Hematopoietic multipotent progenitor cell treated with erythropoietin and hydrocortisone succinate and interleukin-3 and kit ligand, for 6 days (in vitro differentiated cells): ENCODE data around the gene RBM42.

Experiments used
- DNase-seq: peaks from one replicate; pipeline ENCODE4 v3.0.0-alpha.2; 2015

RBM42 gene

GRCh38 chr19:35621708-35622107, 7.1 kb upstream of the RBM42 start:
- no peak for DNase-seq

DNA sequence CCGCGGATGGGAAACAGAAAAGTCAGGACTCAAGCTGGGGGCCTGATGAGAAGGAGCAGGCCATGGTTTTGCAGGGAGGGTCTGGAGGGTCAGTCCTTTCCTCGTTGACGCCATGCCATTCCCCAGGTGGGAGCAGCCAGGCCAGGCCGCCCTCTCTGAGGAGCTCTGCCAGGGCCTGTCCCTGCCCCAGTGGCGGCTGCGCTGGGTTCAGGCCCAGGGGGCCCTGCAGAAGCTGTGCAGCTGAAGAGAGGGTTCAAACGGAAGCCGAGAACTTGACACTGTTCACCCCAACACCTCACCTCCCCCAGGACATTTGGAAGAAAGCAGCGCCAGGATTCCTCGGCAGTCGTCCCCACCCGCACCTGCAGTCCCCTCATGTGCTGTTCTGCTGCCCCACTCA, 6.1 kb upstream of the RBM42 start:
- DNase-seq: no peak

GRCh38 chr19:35623327-35624010, 5.4 kb upstream of the RBM42 start:
- no peak for DNase-seq

DNA sequence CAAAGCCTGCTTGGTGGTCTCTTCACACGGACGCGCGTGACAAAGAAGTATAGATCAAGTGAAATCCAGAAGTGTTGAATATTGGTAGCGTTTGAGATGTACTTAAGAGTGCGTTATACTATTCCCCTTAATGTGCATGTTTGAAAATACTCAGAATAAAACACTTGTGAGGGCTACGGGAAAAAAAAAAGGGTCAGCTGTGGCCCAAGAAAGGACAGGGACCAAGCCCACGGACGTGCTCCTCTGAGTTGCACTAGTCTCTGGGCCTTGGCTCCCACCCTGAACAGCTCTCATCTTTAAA, 622 bp upstream of the RBM42 start:
- no peak for DNase-seq

DNA sequence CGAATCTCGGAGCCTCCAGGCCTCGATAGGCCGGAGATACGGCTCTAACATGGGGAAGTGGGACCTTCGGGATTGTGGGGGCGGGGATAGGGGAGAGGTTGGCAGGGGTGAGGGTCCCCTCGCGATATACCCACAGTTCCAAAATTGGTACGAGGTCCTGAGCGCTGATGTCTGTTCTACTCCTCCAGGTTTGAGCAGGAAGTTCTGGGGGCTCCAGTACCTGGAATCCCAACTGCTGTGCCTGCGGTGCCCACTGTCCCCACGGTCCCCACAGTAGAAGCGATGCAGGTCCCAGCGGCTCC, 447 bp downstream of the RBM42 start:
- DNase-seq: no peak

GRCh38 chr19:35633727-35634440, 5.0 kb downstream of the RBM42 start:
- DNase-seq: no peak

- DNase-seq: no peak
These were observed 7.8 kb downstream of the RBM42 start for GRCh38 chr19:35636651-35637050.

- DNase-seq: no peak
These were observed 8.3 kb downstream of the RBM42 start for GRCh38 chr19:35637165-35637564.

- DNase-seq: no peak
These were observed 10.4 kb downstream of the RBM42 start for GRCh38 chr19:35639321-35639639.

DNA sequence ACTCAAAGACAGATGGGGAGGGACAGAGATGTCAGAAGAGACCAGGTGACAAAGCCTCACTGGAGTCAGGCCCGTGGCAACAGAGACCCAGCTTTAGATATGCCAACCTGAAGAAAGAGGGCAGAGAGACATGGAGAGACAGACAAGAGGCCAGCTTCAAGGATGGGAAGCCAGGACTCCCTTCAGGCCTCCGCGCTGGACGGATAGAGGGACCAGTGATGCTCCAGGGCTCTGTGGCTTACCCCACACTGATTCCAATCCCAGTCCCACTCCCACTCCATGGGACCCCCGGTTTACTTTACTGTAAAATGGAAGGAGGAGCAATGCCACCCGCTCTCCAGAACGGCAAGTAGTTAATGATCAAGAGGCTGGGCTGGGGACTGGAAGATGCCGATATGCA, 11.0 kb downstream of the RBM42 start:
- no peak for DNase-seq

DNA sequence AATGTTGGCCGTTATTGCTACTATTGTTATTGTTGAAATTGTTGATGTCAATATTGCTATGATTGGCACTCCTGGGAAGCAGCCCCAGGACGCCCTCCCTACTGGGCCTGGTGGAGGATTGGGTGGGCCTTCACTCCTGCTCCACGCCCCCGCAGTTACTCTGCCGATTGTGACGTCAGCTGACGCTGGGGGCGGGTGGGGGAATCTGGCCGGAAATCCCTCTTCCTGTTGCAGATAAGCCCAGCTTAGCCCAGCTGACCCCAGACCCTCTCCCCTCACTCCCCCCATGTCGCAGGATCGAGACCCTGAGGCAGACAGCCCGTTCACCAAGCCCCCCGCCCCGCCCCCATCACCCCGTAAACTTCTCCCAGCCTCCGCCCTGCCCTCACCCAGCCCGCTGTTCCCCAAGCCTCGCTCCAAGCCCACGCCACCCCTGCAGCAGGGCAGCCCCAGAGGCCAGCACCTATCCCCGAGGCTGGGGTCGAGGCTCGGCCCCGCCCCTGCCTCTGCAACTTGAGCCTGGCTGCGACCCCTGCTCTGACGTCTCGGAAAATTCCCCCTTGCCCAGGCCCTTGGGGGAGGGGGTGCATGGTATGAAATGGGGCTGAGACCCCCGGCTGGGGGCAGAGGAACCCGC, 12.8 kb downstream of the RBM42 start, which contains the start of gene ETV2:
Gene ETV2 (plus strand): TSS at position 231 of the 637 bp plus-strand sequence. CDS start 716 bp downstream, outside the sequence.
- peak; percentile 73 for DNase-seq

GRCh38 chr19:35642312-35642711, 13.5 kb downstream of the RBM42 start:
- no peak for DNase-seq

GRCh38 chr19:35642798-35643254, 14.0 kb downstream of the RBM42 start:
- DNase-seq: peak; percentile 19

- peak; percentile 91 for DNase-seq
These were observed 14.7 kb downstream of the RBM42 start for GRCh38 chr19:35643255-35644205.

GRCh38 chr19:35644206-35644986, 15.6 kb downstream of the RBM42 start:
- peak; percentile 99 for DNase-seq

DNA sequence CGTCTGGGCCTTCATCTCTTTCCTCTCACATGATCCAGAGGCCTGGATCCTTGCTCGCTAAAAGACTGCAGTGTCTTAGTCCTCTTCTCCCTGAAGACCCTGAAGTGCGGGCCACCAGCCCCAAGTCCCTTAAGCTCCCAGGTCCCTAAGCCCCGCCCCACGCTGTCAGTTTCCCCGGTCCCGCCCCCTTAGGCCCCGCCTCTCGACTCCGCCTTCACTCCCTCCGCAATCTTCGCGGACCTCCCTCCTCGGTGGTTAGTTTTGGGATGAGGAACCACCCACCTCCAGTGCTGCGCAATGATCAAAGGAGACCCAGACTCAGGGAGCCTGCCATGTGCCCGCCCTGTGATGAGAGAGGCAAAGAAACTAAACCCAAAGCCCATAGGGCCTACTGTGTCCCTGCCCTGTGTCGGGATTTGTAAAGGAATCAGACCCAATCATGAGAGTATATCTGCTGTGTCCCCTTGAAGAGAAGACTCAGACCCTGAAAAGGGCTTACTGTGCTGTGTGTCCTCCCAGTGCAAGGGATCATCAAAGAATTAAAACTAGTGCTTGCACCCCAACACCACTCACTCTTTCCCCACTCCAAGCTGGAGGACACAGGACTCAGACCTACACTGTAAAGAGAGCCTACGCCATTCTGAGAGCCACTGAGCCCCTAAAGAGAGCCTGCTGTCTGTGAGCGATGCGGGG, 16.3 kb downstream of the RBM42 start:
- DNase-seq: peak; percentile 94

DNA sequence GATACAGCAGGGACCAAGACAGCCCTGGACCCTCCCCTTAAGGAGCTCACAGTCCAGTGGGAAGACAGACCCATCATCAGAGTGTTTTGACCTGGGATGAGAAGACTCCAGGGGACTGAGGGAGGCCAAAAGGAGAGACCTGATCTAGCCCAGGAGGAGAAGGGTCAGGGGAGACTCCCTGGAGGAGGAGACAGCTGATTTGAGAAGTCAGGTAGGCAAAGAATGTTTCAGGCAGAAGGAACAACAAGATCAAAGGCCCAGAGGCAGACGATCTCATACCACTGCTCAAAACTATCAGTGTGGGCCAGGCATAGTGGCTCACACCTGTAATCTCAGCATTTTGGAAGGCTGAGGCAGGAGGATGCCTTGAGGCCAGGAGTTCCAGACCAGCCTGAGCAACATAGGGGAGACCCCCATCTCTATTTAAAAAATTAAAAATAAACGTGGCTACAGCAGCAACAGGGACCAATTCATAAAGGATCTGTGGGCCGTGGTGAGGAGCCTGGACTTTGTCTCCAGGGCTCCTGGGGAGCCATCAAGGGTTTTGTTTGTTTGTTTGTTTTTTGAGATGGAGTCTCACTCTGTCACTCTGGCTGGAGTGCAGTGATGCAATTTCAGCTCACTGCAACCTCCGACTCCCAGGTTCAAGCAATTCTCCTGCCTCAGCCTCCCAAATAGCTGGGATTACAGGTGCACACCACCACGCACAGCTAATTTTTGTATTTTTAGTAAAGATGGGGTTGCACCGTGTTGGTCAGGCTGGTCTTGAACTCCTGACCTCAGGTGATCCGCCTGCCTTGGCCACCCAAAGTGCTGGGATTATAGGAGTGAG, 17.1 kb downstream of the RBM42 start:
- DNase-seq: no peak

DNA sequence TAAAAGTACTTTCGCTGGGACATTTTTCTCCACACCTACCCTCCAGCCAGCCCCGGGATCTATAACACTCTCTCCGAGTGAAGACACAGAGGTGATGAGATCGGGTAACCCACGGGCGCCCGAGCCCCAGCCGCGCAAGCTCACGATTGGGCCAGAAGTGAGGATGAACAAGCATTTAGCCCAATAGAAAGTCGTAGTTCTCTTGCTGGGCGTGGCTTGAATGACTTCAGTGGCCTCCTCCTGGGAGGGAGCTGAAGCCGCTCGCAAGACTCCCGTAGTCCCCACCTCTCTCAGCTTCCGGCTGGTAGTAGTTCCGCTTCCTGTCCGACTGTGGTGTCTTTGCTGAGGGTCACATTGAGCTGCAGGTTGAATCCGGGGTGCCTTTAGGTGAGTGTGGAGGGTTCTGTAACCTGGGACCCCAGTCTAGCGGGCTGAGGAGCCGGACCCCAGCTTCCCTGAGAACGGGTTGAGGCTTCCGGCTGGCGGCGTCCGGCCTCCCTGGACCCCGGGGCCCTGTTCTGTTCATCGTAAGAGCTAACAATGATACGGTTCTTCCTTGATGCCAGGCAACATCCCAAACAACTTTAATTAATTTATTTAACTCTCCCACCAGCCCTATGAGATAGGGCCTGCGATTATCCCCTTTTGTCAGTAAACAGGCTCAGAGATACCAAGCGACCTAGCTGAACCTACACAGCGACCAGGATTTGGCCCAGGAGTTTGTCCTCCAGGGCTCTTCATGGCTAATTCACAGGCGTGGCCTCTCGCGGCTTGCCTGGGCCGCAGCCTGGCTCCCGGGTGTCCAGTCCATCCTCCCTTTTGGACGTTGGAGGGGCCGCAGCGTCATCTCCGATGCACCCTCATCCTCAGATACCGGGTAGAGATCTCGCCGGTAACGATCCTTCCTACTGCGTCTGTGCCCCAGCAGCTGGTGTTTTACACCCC, 19.5 kb downstream of the RBM42 start, which contains the start of gene COX6B1:
Gene COX6B1 (plus strand): TSS at position 307 of the 945 bp plus-strand sequence. CDS start 2,921 bp downstream, outside the sequence.
- DNase-seq: peak; percentile 100

GRCh38 chr19:35650581-35650980, 21.7 kb downstream of the RBM42 start:
- DNase-seq: peak; percentile 40
